Measurements from ENCODE around the gene C1orf159.

Gene C1orf159

DNA sequence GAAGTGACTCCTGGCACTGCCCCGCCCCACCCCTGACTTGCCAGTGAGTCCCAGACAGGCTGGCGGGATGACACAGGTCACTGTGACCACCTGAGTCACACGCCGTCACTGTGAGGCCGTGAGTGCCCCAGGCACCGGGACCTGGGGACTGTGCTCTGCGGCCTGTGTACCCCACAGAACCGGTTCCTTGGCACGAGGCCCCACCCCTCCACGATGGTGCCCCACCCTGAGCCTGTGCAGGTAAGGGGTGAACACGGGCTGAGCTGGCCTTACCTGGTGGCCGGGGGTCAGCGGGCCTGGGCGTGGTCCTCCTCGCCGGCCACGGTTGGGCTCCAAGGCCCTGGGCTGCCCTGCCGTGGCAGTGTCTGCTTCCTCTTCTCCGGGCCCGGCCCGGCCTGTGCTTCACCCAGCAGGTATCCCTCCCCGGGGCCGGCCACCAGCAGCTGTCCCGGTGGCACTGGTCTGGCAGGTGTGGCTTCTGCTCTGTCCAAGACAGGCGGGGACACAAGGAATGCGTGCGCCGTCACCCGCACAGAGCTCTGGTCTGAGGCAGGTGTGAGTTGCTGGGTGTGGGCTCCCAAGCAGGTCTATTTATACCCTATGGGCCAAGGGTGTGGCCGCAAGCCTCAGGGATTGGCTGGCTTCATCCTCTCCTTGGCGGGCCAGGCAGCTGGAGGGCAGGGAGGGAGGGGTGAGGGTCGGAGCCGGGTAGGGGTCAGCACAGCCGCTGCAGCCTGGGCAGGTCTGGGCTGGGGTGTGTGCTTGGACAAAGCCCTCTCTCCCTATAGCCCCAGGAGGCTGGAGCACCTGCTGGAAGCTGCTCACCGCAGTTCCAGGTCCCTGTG is 41.9 kb downstream of the C1orf159 start, which contains the start of gene RNF223:
Gene RNF223, minus strand, starts transcription at position 564 of the 845 bp plus-strand sequence. CDS start 1,740 bp downstream, outside the sequence.
- H3K4me3 ChIP-seq (ENCODE audit: control insufficient read depth, low read depth, low read length) = no peak within 1 kb of the TSS
- no peak for DNase-seq (ENCODE audit: low read depth)
- no peak for TF ChIP-seq CTCF (IDR thresholded peaks at IDR 0.05; ENCODE audit: control insufficient read depth, insufficient read depth, low read depth, low read length, missing control alignments)

DNA sequence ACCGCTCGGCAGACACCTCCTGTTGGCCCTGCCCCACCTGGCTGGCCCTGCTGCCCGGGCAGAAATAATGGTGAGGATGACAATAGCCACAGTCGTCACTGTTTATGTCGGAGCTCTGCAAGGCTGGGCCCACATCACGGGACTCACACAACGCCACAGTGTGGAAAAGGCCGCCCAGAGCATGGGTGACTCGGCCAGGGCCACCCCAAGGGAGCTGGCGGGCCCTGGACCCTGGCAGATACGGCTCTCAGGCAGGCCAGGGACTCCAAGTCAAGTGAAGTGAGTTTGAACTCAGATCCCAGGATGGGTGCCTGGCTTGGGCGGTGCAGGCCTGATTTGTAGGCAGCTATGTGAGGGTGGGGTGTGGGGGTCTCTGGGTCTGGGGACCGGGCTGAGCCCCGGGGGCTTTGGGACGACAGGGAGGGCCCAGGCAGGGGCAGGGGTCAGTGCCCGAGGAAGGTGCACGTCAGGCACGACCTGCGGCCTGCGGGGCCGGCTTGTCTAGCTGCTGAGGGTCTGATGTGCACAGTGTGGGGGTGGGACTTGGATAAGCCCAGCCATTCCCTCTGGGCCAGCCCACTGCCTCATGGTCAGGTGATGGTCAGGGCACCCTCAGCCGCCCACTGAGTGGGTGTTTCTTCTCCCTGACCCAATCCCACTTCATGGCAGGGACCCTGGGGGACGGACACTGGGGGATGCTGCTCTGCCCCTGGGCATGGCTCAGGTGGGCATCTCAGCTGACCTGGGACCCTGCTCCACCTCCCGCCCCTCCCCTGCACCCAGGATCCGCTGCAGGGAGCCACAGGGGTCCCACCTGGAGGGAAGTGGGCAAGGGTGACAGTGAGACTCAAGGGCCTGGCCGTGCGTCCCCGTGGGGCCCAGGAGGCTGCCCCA is 42.8 kb downstream of the C1orf159 start:
- no peak for TF ChIP-seq CTCF (IDR thresholded peaks at IDR 0.05; ENCODE audit: control insufficient read depth, insufficient read depth, low read depth, low read length, missing control alignments)
- no peak for DNase-seq (ENCODE audit: low read depth)
- H3K4me3 ChIP-seq (ENCODE audit: control insufficient read depth, low read depth, low read length) = no peak overlapping the region

- DNase-seq (ENCODE audit: low read depth) = no peak
- no peak for TF ChIP-seq CTCF (IDR thresholded peaks at IDR 0.05; ENCODE audit: control insufficient read depth, insufficient read depth, low read depth, low read length, missing control alignments)
- H3K4me3 ChIP-seq (ENCODE audit: control insufficient read depth, low read depth, low read length) = no peak overlapping the region
These were observed 43.5 kb downstream of the C1orf159 start for GRCh38 chr1:1072299-1072848.

DNA sequence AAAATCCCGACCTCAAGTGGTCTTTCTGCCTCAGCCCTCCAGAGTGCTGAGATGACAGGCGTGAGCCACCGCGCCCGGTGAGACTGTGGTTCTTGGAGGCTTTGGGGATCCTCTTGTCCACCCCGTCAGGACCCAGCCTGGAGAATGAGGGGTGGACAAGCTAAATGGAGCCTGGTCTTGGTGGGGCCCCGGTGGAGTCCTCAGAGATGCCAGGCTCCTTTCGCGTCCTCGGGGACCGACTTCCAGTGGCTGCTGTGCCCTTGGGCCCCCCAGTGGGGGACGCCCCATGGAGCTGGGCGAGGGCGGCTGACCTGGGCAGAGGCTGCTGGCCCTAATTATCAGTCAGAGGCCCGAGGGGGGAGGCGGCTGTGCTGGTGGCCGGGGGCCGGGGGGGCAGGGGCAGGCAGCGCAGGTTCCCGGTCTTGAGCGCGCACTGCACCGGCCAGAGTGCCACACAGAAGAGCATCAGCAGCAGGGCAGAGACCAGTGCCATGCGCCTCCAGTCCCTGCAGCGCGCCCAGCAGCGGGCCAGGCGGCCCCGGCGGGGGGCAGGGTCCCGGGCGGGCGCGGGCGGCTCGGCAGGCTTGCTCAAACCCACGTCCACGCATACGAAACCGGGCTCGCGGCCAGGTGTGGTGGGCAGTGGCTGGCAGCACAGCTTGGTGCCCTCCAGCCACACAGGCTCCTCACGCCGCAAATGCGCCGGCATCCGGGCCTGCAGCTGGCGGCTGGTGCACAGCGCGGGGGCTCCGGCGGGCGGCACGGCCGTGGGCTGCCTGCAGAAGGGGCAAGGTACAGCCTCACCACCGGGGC is 44.2 kb downstream of the C1orf159 start:
- H3K4me3 ChIP-seq (ENCODE audit: control insufficient read depth, low read depth, low read length) = no peak overlapping the region
- no peak for DNase-seq (ENCODE audit: low read depth)
- TF ChIP-seq CTCF (IDR thresholded peaks at IDR 0.05; ENCODE audit: control insufficient read depth, insufficient read depth, low read depth, low read length, missing control alignments) = no peak

DNA sequence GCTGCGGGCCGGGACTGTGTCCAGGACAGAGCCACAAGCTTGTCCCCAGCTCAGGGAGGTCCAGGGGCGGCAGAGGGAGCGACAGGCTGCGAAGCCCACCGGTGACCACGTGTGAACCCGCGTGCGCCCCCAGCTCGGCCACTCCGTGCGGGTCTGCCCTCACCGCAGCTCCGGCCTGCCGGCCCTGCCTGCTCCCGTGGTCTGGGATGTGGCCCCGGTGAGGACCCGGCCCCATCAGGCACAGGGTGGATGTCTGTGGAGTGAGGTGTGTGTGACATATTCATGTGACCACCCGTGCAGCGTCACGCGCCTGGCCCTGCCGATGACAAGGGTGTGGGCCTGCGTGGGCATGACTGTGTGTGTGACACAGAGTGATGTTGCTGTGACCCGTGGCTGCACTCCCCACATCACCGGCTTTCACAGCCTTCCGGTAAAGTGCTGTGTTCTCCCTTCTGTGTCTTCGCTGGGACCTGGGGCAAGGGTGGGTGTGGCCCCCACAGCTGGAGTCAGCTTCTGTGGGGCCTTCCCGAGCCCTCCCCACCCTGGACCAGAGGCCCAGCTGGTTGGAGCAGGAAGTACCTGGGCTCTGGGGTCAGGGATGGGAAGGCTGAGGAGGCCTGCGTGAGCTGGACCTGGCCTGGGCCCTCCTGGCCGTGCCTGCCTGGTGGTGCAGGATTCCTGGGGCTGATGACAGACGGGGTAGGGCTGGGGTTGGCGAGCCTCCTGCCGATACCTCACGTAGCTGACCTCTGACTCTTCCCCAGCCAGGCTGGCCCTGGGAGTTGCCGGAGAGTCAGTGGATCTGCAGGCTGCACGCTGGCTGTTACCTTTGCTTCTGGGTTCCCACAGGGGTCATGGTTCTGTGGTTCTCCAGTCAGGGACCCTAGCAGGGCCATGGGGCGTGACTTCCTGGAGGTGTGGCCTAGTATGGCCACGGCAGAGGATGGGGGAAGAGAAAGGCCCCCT is 45.9 kb downstream of the C1orf159 start:
- H3K4me3 ChIP-seq (ENCODE audit: control insufficient read depth, low read depth, low read length) = no peak overlapping the region
- no peak for TF ChIP-seq CTCF (IDR thresholded peaks at IDR 0.05; ENCODE audit: control insufficient read depth, insufficient read depth, low read depth, low read length, missing control alignments)
- DNase-seq (ENCODE audit: low read depth) = no peak

Measured in AG09309 (cell line).